ENCODE data around the gene HPGDS. TPM values are rescaled to one million over a fixed set of nuclear protein-coding genes. Genes with fewer than 3 reads are reported as not detected.
"Not testable (repeated sequence)": the region's sequence is repeated elsewhere in the genome, so short reads cannot be mapped to it uniquely, and the experiment has no call there.

The HPGDS gene
- total RNA-seq, 2 experiments from 2014 or later: not detected

DNA sequence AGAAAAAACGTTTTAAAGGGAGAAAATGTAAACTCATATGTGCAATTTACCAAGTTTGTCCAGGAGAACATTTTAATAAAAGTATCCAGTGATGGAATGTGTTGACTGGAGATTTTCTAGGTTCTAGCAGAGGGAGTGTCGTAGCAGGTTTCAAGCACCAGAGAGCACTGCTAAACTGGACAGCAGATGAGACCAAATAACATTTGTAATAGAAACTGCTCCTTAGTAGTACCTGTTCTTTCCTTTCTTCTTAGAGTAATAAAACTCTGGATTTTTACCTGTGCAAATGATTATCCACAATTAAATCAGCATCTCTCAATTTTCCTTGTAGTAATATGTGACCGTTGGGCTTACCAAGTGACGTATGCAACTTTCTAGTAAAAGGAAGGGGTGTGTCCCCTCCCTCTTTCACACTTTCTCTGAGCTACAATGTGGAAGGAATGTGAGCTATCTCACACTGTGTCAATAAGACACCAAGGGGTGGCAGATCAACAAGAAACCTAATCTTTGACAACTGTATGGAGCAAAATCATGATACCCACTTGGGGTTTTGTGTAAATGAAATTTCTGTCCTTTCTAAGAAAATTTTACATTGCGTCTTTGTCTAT, 9.5 kb downstream of the HPGDS start:
- POLR2A ChIA-PET: no interaction called here
- no peaks in the 10 kb centered on the region for H3K36me3 ChIP-seq (ENCODE audit: insufficient read depth, low read length)
- TF ChIP-seq, protein P1, sequence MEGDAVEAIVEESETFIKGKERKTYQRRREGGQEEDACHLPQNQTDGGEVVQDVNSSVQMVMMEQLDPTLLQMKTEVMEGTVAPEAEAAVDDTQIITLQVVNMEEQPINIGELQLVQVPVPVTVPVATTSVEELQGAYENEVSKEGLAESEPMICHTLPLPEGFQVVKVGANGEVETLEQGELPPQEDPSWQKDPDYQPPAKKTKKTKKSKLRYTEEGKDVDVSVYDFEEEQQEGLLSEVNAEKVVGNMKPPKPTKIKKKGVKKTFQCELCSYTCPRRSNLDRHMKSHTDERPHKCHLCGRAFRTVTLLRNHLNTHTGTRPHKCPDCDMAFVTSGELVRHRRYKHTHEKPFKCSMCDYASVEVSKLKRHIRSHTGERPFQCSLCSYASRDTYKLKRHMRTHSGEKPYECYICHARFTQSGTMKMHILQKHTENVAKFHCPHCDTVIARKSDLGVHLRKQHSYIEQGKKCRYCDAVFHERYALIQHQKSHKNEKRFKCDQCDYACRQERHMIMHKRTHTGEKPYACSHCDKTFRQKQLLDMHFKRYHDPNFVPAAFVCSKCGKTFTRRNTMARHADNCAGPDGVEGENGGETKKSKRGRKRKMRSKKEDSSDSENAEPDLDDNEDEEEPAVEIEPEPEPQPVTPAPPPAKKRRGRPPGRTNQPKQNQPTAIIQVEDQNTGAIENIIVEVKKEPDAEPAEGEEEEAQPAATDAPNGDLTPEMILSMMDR (IDR thresholded peaks at IDR 0.05): no peak
- no peaks in the 10 kb centered on the region for H3K4me1 ChIP-seq (ENCODE audit: insufficient read depth, low read length)
- no peaks in the 10 kb centered on the region for H3K9me3 ChIP-seq (ENCODE audit: control insufficient read depth in 1 of 2, insufficient read depth in 1 of 2, low read length in 2 of 2)
- Mint-ChIP-seq H3K4me3 (no peak overlapping the region), H3K27me3 (no peaks in the 10 kb centered on the region), H3K27ac (no peak overlapping the region), H3K9me3 (no peaks in the 10 kb centered on the region), H3K36me3 (ENCODE audit: low read depth) (no peaks in the 10 kb centered on the region), H3K4me1 (ENCODE audit: low read depth) (no peaks in the 10 kb centered on the region)
- DNase-seq: no peak
- no peaks in the 10 kb centered on the region for H3K27me3 ChIP-seq (ENCODE audit: control insufficient read depth in 1 of 2, insufficient read depth in 2 of 2, low read length in 2 of 2)
- H3K4me3 ChIP-seq (ENCODE audit: low read length): no peak overlapping the region
- H3K27ac ChIP-seq (ENCODE audit: low read depth in 1 of 2, low read length in 2 of 2): no peak overlapping the region
- CTCF ChIA-PET: no interaction called here
- intact Hi-C loops (cut with DNase I, micrococcal nuclease): no loop called here
- no peak for ATAC-seq (ENCODE audit: poor library complexity)

DNA sequence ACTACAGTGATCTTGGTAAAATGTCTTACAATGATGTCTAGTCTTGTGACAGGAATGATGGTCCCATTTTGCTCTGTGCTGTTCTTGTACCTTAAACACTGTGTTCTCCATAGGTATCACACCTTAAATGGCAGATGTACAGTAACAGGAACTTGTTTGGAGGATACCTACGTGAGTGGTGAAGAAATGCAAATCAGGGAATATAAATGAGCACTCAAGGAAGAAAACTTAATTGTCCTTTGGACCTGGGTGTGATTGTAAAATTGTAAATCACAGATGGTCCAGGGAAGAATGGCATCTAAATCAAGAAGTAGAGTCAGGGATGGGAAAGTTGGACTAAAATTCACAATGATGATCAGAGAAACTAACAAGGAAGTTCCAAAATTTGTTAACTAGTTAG, 12.7 kb downstream of the HPGDS start:
- no peaks in the 10 kb centered on the region for H3K36me3 ChIP-seq (ENCODE audit: insufficient read depth, low read length)
- H3K27me3 ChIP-seq (ENCODE audit: control insufficient read depth in 1 of 2, insufficient read depth in 2 of 2, low read length in 2 of 2): no peaks in the 10 kb centered on the region
- ATAC-seq (ENCODE audit: poor library complexity) (no peak), DNase-seq (no peak)
- H3K27ac ChIP-seq (ENCODE audit: low read depth in 1 of 2, low read length in 2 of 2): no peak overlapping the region
- intact Hi-C loops (cut with DNase I, micrococcal nuclease): no loop called here
- no peak overlapping the region for H3K4me3 Mint-ChIP-seq
- H3K27ac Mint-ChIP-seq: no peak overlapping the region
- no peaks in the 10 kb centered on the region for H3K27me3 Mint-ChIP-seq
- ChIA-PET POLR2A (no interaction called here), CTCF (no interaction called here)
- peaks cover 5% of the 10 kb centered on the region for H3K36me3 Mint-ChIP-seq (ENCODE audit: low read depth)
- H3K4me1 ChIP-seq (ENCODE audit: insufficient read depth, low read length): no peaks in the 10 kb centered on the region
- H3K9me3 Mint-ChIP-seq: peaks cover 6% of the 10 kb centered on the region
- no peak overlapping the region for H3K4me3 ChIP-seq (ENCODE audit: low read length)
- peaks cover 18 to 20% of the 10 kb centered on the region in 2 experiments for H3K9me3 ChIP-seq (ENCODE audit: control insufficient read depth in 1 of 2, insufficient read depth in 1 of 2, low read length in 2 of 2)
- no peaks in the 10 kb centered on the region for H3K4me1 Mint-ChIP-seq (ENCODE audit: low read depth)
- TF ChIP-seq, protein P1 (IDR thresholded peaks at IDR 0.05): no peak

DNA sequence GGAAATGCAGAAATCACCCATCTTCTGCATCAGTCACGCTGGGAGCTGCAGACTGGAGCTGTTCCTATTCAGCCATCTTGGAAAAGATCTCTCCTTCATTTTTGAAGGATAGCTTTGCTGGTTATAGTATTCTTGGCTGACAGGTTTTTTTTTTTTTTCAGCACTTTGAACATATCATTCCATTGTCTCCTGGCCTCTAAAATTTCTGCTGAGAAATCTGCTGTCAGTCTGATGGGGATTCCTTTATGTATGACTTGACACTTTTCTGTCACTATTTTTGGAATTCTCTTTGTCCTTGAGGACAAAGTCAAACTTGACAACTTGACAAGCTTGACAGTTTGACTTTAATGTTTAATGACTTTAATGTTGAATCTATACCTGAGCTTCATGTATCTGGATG, 16.8 kb downstream of the HPGDS start:
- Mint-ChIP-seq H3K27ac (no peak overlapping the region), H3K4me1 (ENCODE audit: low read depth) (no peaks in the 10 kb centered on the region), H3K27me3 (no peaks in the 10 kb centered on the region), H3K4me3 (no peak overlapping the region), H3K36me3 (ENCODE audit: low read depth) (peaks cover 5% of the 10 kb centered on the region), H3K9me3 (peaks cover 12% of the 10 kb centered on the region)
- ATAC-seq (ENCODE audit: poor library complexity) (no peak), DNase-seq (no peak)
- CTCF ChIA-PET: no interaction called here
- no peaks in the 10 kb centered on the region for H3K4me1 ChIP-seq (ENCODE audit: insufficient read depth, low read length)
- intact Hi-C loops (cut with DNase I, micrococcal nuclease): no loop called here
- no peak overlapping the region for H3K27ac ChIP-seq (ENCODE audit: low read depth in 1 of 2, low read length in 2 of 2)
- POLR2A ChIA-PET: no interaction called here
- TF ChIP-seq, protein P1 (IDR thresholded peaks at IDR 0.05): no peak
- no peaks in the 10 kb centered on the region for H3K27me3 ChIP-seq (ENCODE audit: control insufficient read depth in 1 of 2, insufficient read depth in 2 of 2, low read length in 2 of 2)
- H3K36me3 ChIP-seq (ENCODE audit: insufficient read depth, low read length): no peaks in the 10 kb centered on the region
- no peak overlapping the region for H3K4me3 ChIP-seq (ENCODE audit: low read length)
- peaks cover 18 to 20% of the 10 kb centered on the region in 2 experiments for H3K9me3 ChIP-seq (ENCODE audit: control insufficient read depth in 1 of 2, insufficient read depth in 1 of 2, low read length in 2 of 2)

DNA sequence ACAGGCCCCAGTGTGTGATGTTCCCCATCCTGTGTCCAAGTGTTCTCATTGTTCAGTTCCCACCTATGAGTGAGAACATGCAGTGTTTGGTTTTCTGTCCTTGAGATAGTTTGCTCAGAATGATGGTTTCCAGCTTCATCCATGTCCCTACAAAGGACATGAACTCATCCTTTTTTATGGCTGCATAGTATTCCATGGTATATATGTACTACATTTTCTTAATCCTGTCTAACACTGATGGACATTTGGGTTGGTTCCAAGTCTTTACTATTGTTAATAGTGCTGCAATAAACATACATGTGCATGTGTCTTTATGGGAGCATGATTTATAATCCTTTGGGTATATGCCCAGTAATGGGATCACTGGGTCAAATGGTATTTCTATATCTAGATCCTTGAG, 22.7 kb downstream of the HPGDS start:
- H3K4me3 ChIP-seq (ENCODE audit: low read length); H3K4me3 Mint-ChIP-seq; CTCF ChIA-PET; H3K27ac ChIP-seq (ENCODE audit: low read depth in 1 of 2, low read length in 2 of 2); H3K36me3 Mint-ChIP-seq (ENCODE audit: low read depth); intact Hi-C loops (cut with DNase I, micrococcal nuclease); H3K9me3 ChIP-seq (ENCODE audit: control insufficient read depth in 1 of 2, insufficient read depth in 1 of 2, low read length in 2 of 2); ATAC-seq (ENCODE audit: poor library complexity); H3K36me3 ChIP-seq (ENCODE audit: insufficient read depth, low read length); H3K27me3 Mint-ChIP-seq; H3K27me3 ChIP-seq (ENCODE audit: control insufficient read depth in 1 of 2, insufficient read depth in 2 of 2, low read length in 2 of 2); H3K4me1 ChIP-seq (ENCODE audit: insufficient read depth, low read length); H3K4me1 Mint-ChIP-seq (ENCODE audit: low read depth); H3K27ac Mint-ChIP-seq; DNase-seq; POLR2A ChIA-PET: not testable (repeated sequence)
- H3K9me3 Mint-ChIP-seq: peaks cover 13% of the 10 kb centered on the region

All from CD4-positive, alpha-beta T cell (primary cell).